GM15510 (cell line): ENCODE measurements around the gene HTR2A.

ENCODE experiments used
- POLR2A ChIP-seq: IDR thresholded peaks from 3 replicates; pipeline ENCODE4 v1.6.1; 2011; ENCODE audit warnings: borderline replicate concordance; ENCODE audit not compliant: insufficient read length; ENCODE audit errors: extremely low read depth

Gene HTR2A

GRCh38 chr13:46797501-46798237 lies 99.2 kb downstream of the HTR2A start:
- TF ChIP-seq POLR2A, result no peak

- TF ChIP-seq POLR2A, result peak; percentile 68
Observed at GRCh38 chr13:46796515-46797474, 100.1 kb downstream of the HTR2A start, which contains the start of gene ESD. TSS of gene ESD (minus strand) at chr13:46797161. CDS start at chr13:46791413, 5,748 bp downstream.

- TF ChIP-seq POLR2A, result no peak
Observed at GRCh38 chr13:46796129-46796514, 100.7 kb downstream of the HTR2A start.

- TF ChIP-seq POLR2A, result no peak
Observed at GRCh38 chr13:46795321-46795720, 101.5 kb downstream of the HTR2A start.

GRCh38 chr13:46783504-46783903 lies 113.3 kb downstream of the HTR2A start:
- no peak for TF ChIP-seq POLR2A

- TF ChIP-seq POLR2A, result no peak
Observed at GRCh38 chr13:46782691-46783090, 114.2 kb downstream of the HTR2A start.

GRCh38 chr13:46782066-46782465 lies 114.8 kb downstream of the HTR2A start:
- no peak for TF ChIP-seq POLR2A
